ENCODE data around the gene ARRDC2. TPM values are rescaled to one million over a fixed set of nuclear protein-coding genes. Genes with fewer than 3 reads are reported as not detected.

The ARRDC2 gene
- total and polyA plus RNA-seq, 10 of the 15 experiments (the other 5 are each of a cell fraction or from before 2014, with no cell fraction given): 0.48 to 10.1 (median 4.8) TPM

GRCh38 chr19:18044825-18045304, 36.9 kb downstream of the ARRDC2 start (continued):
- TF ChIP-seq DPF2 (IDR thresholded peaks at IDR 0.05) (peak; percentile 97), ZBED1 (IDR thresholded peaks at IDR 0.05; ENCODE audit: borderline replicate concordance) (peak; percentile 71; the same call in 1 of the 2 replicates), EGR1 (IDR thresholded peaks at IDR 0.05; ENCODE audit: borderline replicate concordance in 1 of 2, low read depth in 2 of 2, low read length in 2 of 2) (peak in 1 of 2 experiments; percentile 96; a peak in 2 of 3 replicates), NKRF (conservative IDR thresholded peaks at IDR 0.05) (no peak; the same call in 1 of the 2 replicates), SMAD1 (IDR thresholded peaks at IDR 0.05; ENCODE audit: low read depth, partially characterized antibody) (no peak), CEBPZ (IDR thresholded peaks at IDR 0.05; ENCODE audit: low read depth, low read length) (no peak), JUNB (IDR thresholded peaks at IDR 0.05) (peak; percentile 57)

Measured in GM12878 (cell line).